Peyer's patch (tissue), 4 donors: ENCODE measurements around the gene KDELR3. TPM values are rescaled to one million over a fixed set of nuclear protein-coding genes. Genes with fewer than 3 reads are reported as not detected.
A peak's percentile ranks its signal among the peaks of the same experiment; 100 is the strongest.

Experiments
- DNase-seq, 3 donors: peaks; one replicate each; pipeline ENCODE4 v3.0.0-alpha.2; 2017 to 2019
- H3K27ac ChIP-seq, 4 donors: fragments of 200-600 bp; sonication (generic); one replicate each; pipeline ENCODE4 v1.5.1; 2016 to 2019
- H3K27me3 ChIP-seq, 2 donors: fragments of 200-600 bp; sonication (generic); one replicate each; pipeline ENCODE4 v1.5.1; 2019
- H3K36me3 ChIP-seq, 3 donors: fragments of 200-600 bp; sonication (generic); one replicate each; pipeline ENCODE4 v1.5.1; 2016 to 2019
- H3K4me1 ChIP-seq, 4 donors: fragments of 200-600 bp; sonication (generic); one replicate each; pipeline ENCODE4 v1.5.1; 2016 to 2019
- H3K4me3 ChIP-seq, 4 donors: fragments of 200-600 bp; sonication (generic); 1 replicate in 3 of 4; 2 replicates in 1 of 4; pipeline ENCODE4 v1.5.1; 2016 to 2019; ENCODE audit warnings: mild to moderate bottlenecking in 1 of 4
- H3K9me3 ChIP-seq, 4 donors: fragments of 200-600 bp; sonication (generic); one replicate each; pipeline ENCODE4 v1.5.1; 2016 to 2019; ENCODE audit warnings: mild to moderate bottlenecking in 1 of 4
- CTCF ChIP-seq, 6 experiments: fragments of 450-650 bp in 4 of 6; fragments of 200-600 bp in 2 of 6; sonication (generic) in 1 of 6; IDR thresholded peaks; one replicate each; pipeline ENCODE4 v1.5.1; 2017 to 2019; ENCODE audit warnings: antibody characterized with exemption in 6 of 6, mild to moderate bottlenecking in 3 of 6, moderate library complexity in 1 of 6
- POLR2A ChIP-seq, 2 donors: fragments of 450-650 bp; IDR thresholded peaks; one replicate each; pipeline ENCODE4 v1.5.1; 2017; ENCODE audit warnings: antibody characterized with exemption in 2 of 2, mild to moderate bottlenecking in 2 of 2, moderate library complexity in 2 of 2
- total RNA-seq, 4 donors: library from RNA; depleted of rRNA; stranded (reverse); fragments of >200 nt; gene quantifications; one replicate each; pipeline ENCODE4 v1.1.0, GENCODE V29; 2016

Gene KDELR3
- total RNA-seq, 4 donors from 2014 or later: 2.5 to 20.0 (median 16.6) TPM

DNA sequence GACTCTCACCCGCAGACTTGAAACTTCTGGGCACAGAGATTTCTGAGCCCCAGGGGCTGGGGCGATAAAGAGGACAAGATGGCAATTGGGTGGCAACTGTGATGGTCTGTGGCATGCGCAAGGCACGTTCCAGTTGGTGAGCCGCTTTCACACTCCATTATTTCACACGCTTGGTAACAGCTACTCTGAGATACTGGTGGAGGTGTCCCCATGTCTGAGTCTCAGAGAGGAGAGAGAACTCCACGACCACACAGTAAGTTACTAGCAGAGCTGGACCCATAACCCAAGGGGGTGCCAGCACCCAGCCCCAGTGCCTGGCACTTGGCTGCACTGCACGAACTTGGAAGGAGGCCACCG is 6.9 kb upstream of the KDELR3 start:
- TF ChIP-seq CTCF (IDR thresholded peaks at IDR 0.05) (no peak), POLR2A (IDR thresholded peaks at IDR 0.05) (no peak)

GRCh38 chr22:38461414-38462081 is 6.3 kb upstream of the KDELR3 start:
- peaks cover 0 to 3% of the 10 kb centered on the region in 2 donors for H3K27me3 ChIP-seq
- H3K4me3 ChIP-seq: peak overlapping the region in 2 of 4 donors; percentile 4 to 6
- no peak for TF ChIP-seq POLR2A (IDR thresholded peaks at IDR 0.05)
- no peak for TF ChIP-seq CTCF (IDR thresholded peaks at IDR 0.05)

More for the DNA sequence above, 6.9 kb upstream of the KDELR3 start:
- Histone ChIP-seq H3K4me3 (no peak overlapping the region), H3K27me3 (peaks cover 0 to 8% of the 10 kb centered on the region in 2 donors), H3K27ac (no peak overlapping the region), H3K36me3 (no peaks in the 10 kb centered on the region), H3K9me3 (no peaks in the 10 kb centered on the region), H3K4me1 (peaks cover 0 to 11% (median 3%) of the 10 kb centered on the region in 4 donors)
- no peak for DNase-seq

GRCh38 chr22:38462960-38463784 is 4.7 kb upstream of the KDELR3 start:
- no peak overlapping the region for H3K27ac ChIP-seq
- H3K4me1 ChIP-seq: peaks cover 0 to 18% (median 5%) of the 10 kb centered on the region in 4 donors
- peak in 1 of 3 donors; percentile 49 for DNase-seq
- H3K9me3 ChIP-seq: no peaks in the 10 kb centered on the region
- no peak overlapping the region for H3K4me3 ChIP-seq
- no peak for TF ChIP-seq CTCF (IDR thresholded peaks at IDR 0.05)
- no peak for TF ChIP-seq POLR2A (IDR thresholded peaks at IDR 0.05)
- H3K27me3 ChIP-seq: no peaks in the 10 kb centered on the region
- no peaks in the 10 kb centered on the region for H3K36me3 ChIP-seq

More at GRCh38 chr22:38461414-38462081, 6.3 kb upstream of the KDELR3 start:
- Histone ChIP-seq H3K36me3 (no peaks in the 10 kb centered on the region), H3K4me1 (peaks cover 0 to 9% (median 2%) of the 10 kb centered on the region in 4 donors), H3K9me3 (no peaks in the 10 kb centered on the region), H3K27ac (no peak overlapping the region)
- peak; percentile 27 to 74 (median 73) for DNase-seq

DNA sequence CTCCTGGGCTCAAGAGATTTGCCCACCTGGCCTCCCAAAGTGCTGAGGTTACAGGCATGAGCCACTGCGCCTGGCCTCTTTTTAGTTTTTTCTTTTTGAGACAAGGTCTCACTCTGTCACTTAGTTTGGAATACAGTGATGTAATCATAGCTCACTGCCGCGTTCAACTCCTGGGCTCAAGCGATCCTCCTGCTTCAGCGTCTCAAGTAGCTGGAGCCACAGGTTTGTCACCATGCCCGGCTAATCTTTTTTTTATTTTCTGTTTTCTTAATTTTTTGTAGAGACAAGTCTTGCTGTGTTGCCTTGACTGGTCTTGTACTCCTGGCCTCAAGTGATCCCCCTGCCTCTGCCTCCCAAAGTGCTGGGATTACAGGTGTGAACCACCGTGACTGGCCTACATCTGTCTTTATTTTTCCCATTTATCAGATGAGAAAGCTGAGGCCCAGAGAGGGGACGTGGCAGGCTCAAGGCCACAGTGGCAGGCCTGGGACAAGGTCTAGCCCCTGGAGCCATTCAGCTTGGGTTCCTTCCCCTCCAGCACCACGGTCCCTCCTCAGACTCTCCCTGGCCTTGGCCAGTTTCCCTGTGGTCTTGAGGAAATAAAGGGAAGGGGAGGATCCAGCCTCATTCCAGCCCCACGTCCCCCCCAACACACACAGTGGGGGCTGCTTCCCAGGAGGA is 2.8 kb upstream of the KDELR3 start:
- peak in 1 of 3 donors; percentile 37 for DNase-seq
- Histone ChIP-seq H3K4me1 (peaks cover 0 to 31% (median 5%) of the 10 kb centered on the region in 4 donors), H3K4me3 (no peak overlapping the region), H3K36me3 (no peaks in the 10 kb centered on the region), H3K27ac (no peak overlapping the region), H3K27me3 (no peaks in the 10 kb centered on the region), H3K9me3 (no peaks in the 10 kb centered on the region)
- TF ChIP-seq CTCF (IDR thresholded peaks at IDR 0.05): no peak
- TF ChIP-seq POLR2A (IDR thresholded peaks at IDR 0.05): no peak

- Histone ChIP-seq H3K4me3 (no peak overlapping the region), H3K4me1 (peaks cover 0 to 31% (median 5%) of the 10 kb centered on the region in 4 donors), H3K36me3 (no peaks in the 10 kb centered on the region), H3K27ac (no peak overlapping the region), H3K9me3 (no peaks in the 10 kb centered on the region), H3K27me3 (no peaks in the 10 kb centered on the region)
- no peak for TF ChIP-seq CTCF (IDR thresholded peaks at IDR 0.05)
- TF ChIP-seq POLR2A (IDR thresholded peaks at IDR 0.05): no peak
- peak in 1 of 3 donors; percentile 45 for DNase-seq
Observed at GRCh38 chr22:38465673-38466490, 2.0 kb upstream of the KDELR3 start.
